Transverse colon (tissue), 4 donors: Measurements from ENCODE around the gene PTPRD. TPM values are rescaled to one million over a fixed set of nuclear protein-coding genes. Genes with fewer than 3 reads are reported as not detected.

ENCODE experiments used
- DNase-seq: peaks from one replicate; pipeline ENCODE4 v3.0.0-alpha.2; 2019
- H3K27ac ChIP-seq, 4 donors: fragments of 200-600 bp; sonication (generic); 2 replicates each; pipeline ENCODE4 v1.5.1; 2016 to 2018; ENCODE audit warnings: inconsistent platforms in 4 of 4
- H3K27me3 ChIP-seq: fragments of 200-600 bp; sonication (generic); 2 replicates; pipeline ENCODE4 v1.5.1; 2017; ENCODE audit warnings: inconsistent platforms
- H3K36me3 ChIP-seq, 4 donors: fragments of 200-600 bp; sonication (generic); 2 replicates each; pipeline ENCODE4 v1.5.1; 2017 to 2019; ENCODE audit warnings: inconsistent platforms in 4 of 4
- H3K4me1 ChIP-seq, 4 donors: fragments of 200-600 bp; sonication (generic); 2 replicates each; pipeline ENCODE4 v1.5.1; 2017 to 2020; ENCODE audit warnings: inconsistent platforms in 4 of 4
- H3K4me3 ChIP-seq, 4 donors: fragments of 200-600 bp; sonication (generic); 1 replicate in 1 of 4; 2 replicates in 3 of 4; pipeline versions ENCODE4 v1.5.1 to v1.6.1; 2017 to 2019; ENCODE audit warnings: inconsistent platforms in 4 of 4
- H3K9me3 ChIP-seq, 2 donors: fragments of 200-600 bp; sonication (generic); 2 replicates each; pipeline ENCODE4 v1.5.1; 2017 to 2019; ENCODE audit warnings: inconsistent platforms in 2 of 2
- CTCF ChIP-seq, 5 experiments: fragments of 200-600 bp in 3 of 5; fragments of 450-650 bp in 2 of 5; sonication (generic) in 3 of 5; IDR thresholded peaks; 1 replicate in 2 of 5; 2 replicates in 3 of 5; pipeline ENCODE4 v1.5.1; 2016 to 2017; ENCODE audit warnings: antibody characterized with exemption in 5 of 5, inconsistent platforms in 3 of 5, mild to moderate bottlenecking in 2 of 5, moderate library complexity in 1 of 5
- EP300 ChIP-seq: sonication (generic); formaldehyde crosslinking; IDR thresholded peaks from one replicate; pipeline ENCODE4 v1.6.1; 2017; ENCODE audit warnings: antibody characterized with exemption, low read depth
- POLR2A ChIP-seq: fragments of 450-650 bp; IDR thresholded peaks from one replicate; pipeline ENCODE4 v1.6.1; 2016; ENCODE audit warnings: antibody characterized with exemption, mild to moderate bottlenecking, moderate library complexity
- POLR2AphosphoS5 ChIP-seq, 3 donors: sonication (generic); formaldehyde crosslinking; IDR thresholded peaks; one replicate each; pipeline ENCODE4 v1.6.1; 2016; ENCODE audit warnings: antibody characterized with exemption in 3 of 3
- WGBS, 2 donors: methylation state at CpG; one replicate each; pipeline ENCODE4 v1.1.5; 2018; ENCODE audit warnings: low coverage in 1 of 2; 5-methylcytosine and 5-hydroxymethylcytosine counted together
- in situ Hi-C, 4 donors: fragments of 200-750 bp; cut with MboI; loops; one replicate each; pipeline versions ENCODE4 v1.15.0 to v1.15.1; 2017; ENCODE audit warnings: low sequenced_read_pairs in 3 of 4, low pct_ligation_motif_present in 1 of 4, low pct_unique_long_range_greater_than_20kb in 1 of 4
- intact Hi-C: fragments of 100-400 bp; cut with DNase I; formaldehyde crosslinking; loops from one replicate; pipeline ENCODE4 v1.15.1; 2023; ENCODE audit warnings: low total_unique reads
- total RNA-seq, 4 donors: library from RNA; depleted of rRNA; stranded (reverse); fragments of >200 nt; gene quantifications; one replicate each; pipeline ENCODE4 v1.1.0, GENCODE V29; 2016

PTPRD gene
- total RNA-seq, 4 donors from 2014 or later = 43.0 to 115 (median 79.1) TPM

- intact Hi-C loops = no loop called here
- in situ Hi-C loops = no loop called here
- Histone ChIP-seq H3K27me3 (no peaks in the 10 kb centered on the region), H3K4me1 (no peaks in the 10 kb centered on the region), H3K27ac (no peak overlapping the region), H3K9me3 (peaks cover 0 to 2% of the 10 kb centered on the region in 2 donors), H3K4me3 (no peak overlapping the region), H3K36me3 (no peaks in the 10 kb centered on the region)
- DNase-seq = no peak
- no peak for TF ChIP-seq POLR2AphosphoS5 (IDR thresholded peaks at IDR 0.05)
- no peak for TF ChIP-seq CTCF (IDR thresholded peaks at IDR 0.05)
- no peak for TF ChIP-seq EP300
- TF ChIP-seq POLR2A = no peak
- WGBS, 2 donors = 77 to 100% methylated on average over 1 to 2 of the region's 2 CpGs
Measured at GRCh38 chr9:8738945-8739344, 1873.9 kb downstream of the PTPRD start.

GRCh38 chr9:8736805-8737204, 1876.0 kb downstream of the PTPRD start:
- in situ Hi-C loops = no loop called here
- no peak for TF ChIP-seq CTCF (IDR thresholded peaks at IDR 0.05)
- TF ChIP-seq POLR2AphosphoS5 (IDR thresholded peaks at IDR 0.05) = no peak
- no peak for TF ChIP-seq EP300
- TF ChIP-seq POLR2A = no peak
- intact Hi-C loops = no loop called here
- Histone ChIP-seq H3K36me3 (no peaks in the 10 kb centered on the region), H3K9me3 (peaks cover 0 to 2% of the 10 kb centered on the region in 2 donors), H3K4me3 (no peak overlapping the region), H3K27me3 (no peaks in the 10 kb centered on the region), H3K27ac (no peak overlapping the region), H3K4me1 (no peaks in the 10 kb centered on the region)
- no peak for DNase-seq
- WGBS, 2 donors = 82 to 92% methylated on average over 4 to 5 of the region's 5 CpGs

- Histone ChIP-seq H3K9me3 (peaks cover 0 to under 1% of the 10 kb centered on the region in 2 donors), H3K36me3 (no peaks in the 10 kb centered on the region), H3K27ac (no peak overlapping the region), H3K4me1 (no peaks in the 10 kb centered on the region), H3K4me3 (no peak overlapping the region), H3K27me3 (no peaks in the 10 kb centered on the region)
- intact Hi-C loops = no loop called here
- no peak for TF ChIP-seq POLR2A
- TF ChIP-seq EP300 = no peak
- no peak for TF ChIP-seq POLR2AphosphoS5 (IDR thresholded peaks at IDR 0.05)
- no peak for TF ChIP-seq CTCF (IDR thresholded peaks at IDR 0.05)
- in situ Hi-C loops = no loop called here
- DNase-seq = no peak
- WGBS, 2 donors = 70 to 73% methylated on average over 5 of the region's 5 CpGs
Measured at GRCh38 chr9:8734760-8735159, 1878.0 kb downstream of the PTPRD start.

GRCh38 chr9:8733131-8733954, 1879.5 kb downstream of the PTPRD start:
- no peaks in the 10 kb centered on the region for H3K4me1 ChIP-seq
- no peaks in the 10 kb centered on the region for H3K27me3 ChIP-seq
- DNase-seq = no peak
- peak overlapping the region in 2 of 4 donors; percentile 8 to 13 for H3K4me3 ChIP-seq
- in situ Hi-C loops (no loop called here), intact Hi-C loops (no loop called here)
- TF ChIP-seq POLR2AphosphoS5 (IDR thresholded peaks at IDR 0.05) = no peak
- TF ChIP-seq EP300 = no peak
- TF ChIP-seq CTCF (IDR thresholded peaks at IDR 0.05) = no peak
- TF ChIP-seq POLR2A = no peak
- H3K27ac ChIP-seq = no peak overlapping the region
- WGBS, 2 donors = 44 to 48% methylated on average over 13 to 17 of the region's 17 CpGs
- no peaks in the 10 kb centered on the region for H3K9me3 ChIP-seq
- H3K36me3 ChIP-seq = no peaks in the 10 kb centered on the region
